Left lobe of liver (tissue), 2 donors: ENCODE measurements around the gene SPTBN5. TPM values are rescaled to one million over a fixed set of nuclear protein-coding genes. Genes with fewer than 3 reads are reported as not detected.

Experiments used
- ATAC-seq: fragments of 200-7000 bp; cut with Tn5 transposase; one replicate; pipeline ENCODE4 v1.9.1; 2020; ENCODE audit warnings: mild to moderate bottlenecking, moderate library complexity
- DNase-seq: peaks from one replicate; pipeline ENCODE4 v3.0.0-alpha.2; 2020; ENCODE audit warnings: low spot score
- total RNA-seq: library from RNA; stranded (reverse); gene quantifications from one replicate; pipeline ENCODE4 v1.2.1, GENCODE V29; 2021
- donor health status: DM: no; HTN: no; CAD: no; lungs with moderate emphysema.
- donor health status: DM: no; HTN: yes; CAD: no.

SPTBN5 gene
- total RNA-seq, 1 donor from 2014 or later, result 3.5 TPM

DNA sequence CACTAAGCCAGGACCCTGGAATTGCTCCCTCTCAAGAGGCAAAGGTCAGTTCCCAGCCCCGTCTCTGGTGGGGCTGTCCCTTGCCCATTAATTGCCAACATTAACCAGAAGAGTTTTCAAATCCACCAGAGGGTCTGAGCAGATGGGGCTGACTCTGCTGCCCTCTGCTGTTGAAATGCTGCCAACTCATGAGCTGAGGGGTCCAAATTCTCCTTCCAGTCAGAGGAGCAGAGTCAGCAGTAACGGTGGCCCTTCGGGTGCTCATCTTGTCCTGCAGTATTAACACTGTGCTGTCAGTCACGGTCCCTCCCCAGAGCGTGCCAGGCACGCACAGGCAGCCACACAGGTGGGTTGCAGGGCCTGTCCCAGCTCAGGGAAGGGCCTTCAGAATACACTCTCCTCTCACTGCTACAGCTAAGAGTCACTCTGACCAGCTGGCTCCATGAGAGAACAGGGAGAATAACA, 10.7 kb upstream of the SPTBN5 start:
- peak; percentile 91 for ATAC-seq
- peak; percentile 71 for DNase-seq

DNA sequence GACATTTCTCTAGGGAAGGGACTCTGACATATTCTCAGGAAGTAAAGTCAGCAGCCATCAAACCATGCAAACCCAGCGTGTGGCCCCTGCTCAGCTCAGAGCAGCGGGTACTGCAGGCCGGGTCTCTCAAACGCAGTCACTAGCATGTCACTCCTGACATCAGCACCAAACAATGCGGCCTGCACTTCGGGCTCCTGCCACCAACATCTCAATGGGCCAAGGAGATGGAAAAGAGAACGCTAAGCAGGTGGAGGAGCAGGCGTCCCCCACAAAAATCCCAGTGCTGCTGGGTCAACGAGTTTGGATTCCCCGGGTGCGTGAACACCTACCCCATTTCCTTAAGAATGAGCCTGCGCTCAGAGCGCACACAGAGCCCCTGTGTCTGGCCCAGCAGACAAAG, 9.9 kb upstream of the SPTBN5 start:
- DNase-seq (no peak), ATAC-seq (no peak)

DNA sequence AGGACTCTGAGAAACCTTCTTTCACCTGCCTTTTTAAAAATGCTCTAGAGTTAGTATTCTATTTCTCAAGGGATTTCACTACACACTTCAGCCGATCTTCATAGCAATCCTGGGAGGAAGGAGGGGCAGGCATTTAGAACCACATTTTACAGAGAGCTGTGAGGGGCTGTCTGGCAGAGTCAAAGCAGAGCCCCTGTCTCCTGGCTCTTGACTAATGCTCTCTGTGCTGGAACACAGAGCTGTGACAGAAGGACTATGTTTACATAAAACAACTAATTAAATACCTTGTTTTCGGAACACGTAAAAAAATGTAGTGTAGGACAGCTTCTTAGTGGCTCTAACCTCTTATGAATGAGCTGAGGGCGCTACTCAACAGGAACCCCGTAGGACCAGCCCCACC, 7.6 kb upstream of the SPTBN5 start:
- no peak for DNase-seq
- no peak for ATAC-seq

DNA sequence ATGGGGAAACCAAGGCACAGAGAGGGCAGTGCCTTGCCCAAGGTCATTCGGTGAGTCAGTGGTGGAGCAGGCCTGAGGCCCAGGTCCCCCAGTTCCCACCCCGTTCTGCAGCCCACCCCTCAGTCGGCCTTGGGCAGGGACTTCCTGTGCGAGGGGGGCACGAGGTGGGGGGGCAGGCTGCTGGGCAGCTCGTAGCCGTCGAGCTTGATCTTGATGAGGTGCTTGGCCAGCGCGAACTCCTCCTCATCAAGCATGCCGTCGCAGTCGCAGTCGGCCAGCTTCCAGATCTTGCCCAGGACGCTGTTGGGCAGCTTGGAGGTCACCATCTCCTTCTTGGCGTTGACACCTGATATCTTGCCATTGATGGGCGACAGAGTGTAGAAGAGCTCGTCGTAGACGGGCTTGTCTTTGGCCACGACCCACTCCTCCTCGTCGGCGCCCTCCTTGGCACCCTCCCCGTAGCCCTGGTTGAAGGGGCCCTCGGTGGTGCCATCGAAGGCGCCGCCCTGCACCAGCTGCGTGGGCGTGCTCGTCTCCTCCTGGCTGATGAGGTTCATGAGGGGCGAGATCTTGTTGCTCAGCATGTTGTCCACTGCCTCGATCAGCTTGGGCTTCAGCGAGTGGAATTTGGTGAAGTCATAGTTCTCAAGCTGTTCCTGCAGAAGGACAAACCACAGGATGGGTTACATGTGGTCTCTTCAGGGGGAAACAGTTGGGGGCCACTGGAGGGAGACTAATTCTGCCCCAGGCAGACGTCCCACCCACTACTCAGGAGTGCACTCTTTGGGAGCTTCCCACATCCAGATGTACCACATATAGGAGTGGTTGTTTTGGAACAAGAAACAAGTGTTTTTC, 6.9 kb upstream of the SPTBN5 start:
- DNase-seq, result no peak
- no peak for ATAC-seq

DNA sequence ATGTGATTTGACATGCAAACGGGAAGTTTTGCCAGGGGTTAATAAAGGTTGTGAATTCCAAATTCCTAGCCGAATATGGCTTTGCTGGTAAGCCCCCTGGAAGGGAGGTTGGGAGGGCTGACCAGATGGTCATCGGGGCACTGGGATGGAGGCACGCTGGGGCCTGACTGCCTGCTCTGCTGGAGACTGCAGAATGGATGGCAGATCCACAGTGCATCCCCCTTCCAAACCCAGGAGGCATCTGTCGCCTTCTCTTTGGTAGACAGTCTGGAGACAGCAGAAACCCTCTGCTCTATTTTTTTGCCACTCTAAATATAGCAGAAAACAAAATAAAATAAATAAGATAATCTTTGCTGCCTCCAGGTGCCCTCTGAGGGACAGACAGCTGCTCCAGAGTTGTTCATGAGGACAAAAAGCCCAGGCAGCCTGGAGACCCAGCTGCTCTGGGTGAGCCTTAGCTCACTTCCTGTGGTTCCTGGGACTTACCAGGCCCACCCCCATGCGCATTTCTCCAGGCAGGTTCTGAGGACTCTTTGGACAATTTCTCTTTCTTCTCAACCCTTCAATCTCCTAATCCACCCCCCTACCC, 6.1 kb upstream of the SPTBN5 start:
- ATAC-seq (no peak), DNase-seq (no peak)

DNA sequence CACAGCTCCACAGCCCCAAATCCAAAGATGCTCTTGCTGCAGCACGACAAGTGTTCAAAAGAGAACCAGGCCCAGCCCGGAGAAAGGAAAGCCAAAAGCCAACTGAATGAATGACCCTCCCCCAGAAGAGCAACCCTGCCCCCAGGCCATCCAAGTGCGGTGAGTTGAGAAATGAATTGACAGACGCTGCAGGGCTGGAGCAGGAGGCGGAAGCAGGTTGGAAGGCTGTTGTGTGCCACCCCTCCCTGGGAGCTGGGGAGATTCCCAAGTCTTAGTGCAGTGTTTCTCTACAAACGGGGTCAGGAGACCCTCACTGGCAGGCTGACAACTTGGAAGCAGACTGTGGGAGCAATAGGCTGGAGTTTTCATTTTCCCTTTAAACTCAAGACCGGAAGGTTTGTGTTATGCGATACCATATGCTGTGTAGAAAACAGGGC, 3.5 kb upstream of the SPTBN5 start:
- no peak for DNase-seq
- ATAC-seq, result no peak

DNA sequence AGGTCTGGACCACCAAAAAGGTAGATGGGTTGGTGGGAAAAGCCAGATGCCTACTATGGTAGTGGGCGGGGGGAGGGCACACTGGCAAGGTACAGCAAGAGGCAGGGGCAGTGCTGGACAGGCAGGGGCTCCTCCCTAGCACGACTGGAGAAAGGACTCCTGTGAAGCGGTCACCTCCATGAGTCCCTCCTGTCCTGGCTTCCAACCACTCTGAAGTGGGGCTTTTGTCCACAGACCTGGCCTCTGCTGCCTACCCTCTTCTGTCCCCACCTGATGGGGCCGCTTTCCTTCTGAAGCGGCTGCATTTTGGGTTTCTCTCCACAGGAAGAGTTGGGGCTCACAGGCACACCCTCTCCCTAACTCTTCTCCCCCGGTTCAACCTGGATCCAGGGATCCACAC, 2.7 kb upstream of the SPTBN5 start:
- DNase-seq (no peak), ATAC-seq (no peak)

DNA sequence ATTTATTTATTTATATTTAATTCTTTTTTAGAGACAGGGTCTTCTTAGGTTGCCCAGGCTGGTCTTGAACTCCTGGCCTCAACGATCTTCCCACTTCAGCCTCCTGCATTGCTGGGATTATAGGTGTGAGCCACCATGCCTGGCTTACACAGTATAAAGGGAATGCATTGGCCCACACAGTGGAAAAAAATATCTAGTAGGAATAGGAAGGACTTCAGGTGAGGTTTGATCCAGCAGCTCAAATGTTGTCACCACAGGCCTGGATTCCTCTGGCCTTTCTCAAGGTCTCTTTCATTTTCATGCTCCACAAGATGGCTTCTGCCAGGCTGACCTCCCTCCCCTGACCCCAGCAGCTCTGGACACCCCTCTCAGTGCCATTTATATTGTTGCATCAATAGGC, 2.1 kb upstream of the SPTBN5 start:
- no peak for DNase-seq
- ATAC-seq, result no peak

DNA sequence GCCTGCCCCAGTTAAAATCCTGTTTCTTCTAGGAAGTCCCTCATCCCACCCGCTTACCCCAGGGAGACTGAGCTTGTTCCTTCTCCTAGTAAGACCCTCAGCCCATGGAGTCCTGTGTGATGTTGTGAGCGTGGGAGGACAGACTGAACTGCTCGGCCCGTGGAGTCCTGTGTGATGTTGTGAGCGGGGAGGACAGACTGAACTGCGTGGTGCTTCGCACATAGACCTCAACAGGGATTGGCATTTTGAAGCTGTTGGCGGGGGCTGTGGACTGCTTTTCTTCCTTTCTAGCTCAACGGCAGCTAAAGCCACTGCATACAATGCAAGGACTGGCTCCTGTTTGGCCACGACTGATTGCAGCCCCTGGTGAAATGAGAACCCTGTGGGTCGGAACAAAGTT, 1.6 kb upstream of the SPTBN5 start:
- DNase-seq (no peak), ATAC-seq (no peak)

DNA sequence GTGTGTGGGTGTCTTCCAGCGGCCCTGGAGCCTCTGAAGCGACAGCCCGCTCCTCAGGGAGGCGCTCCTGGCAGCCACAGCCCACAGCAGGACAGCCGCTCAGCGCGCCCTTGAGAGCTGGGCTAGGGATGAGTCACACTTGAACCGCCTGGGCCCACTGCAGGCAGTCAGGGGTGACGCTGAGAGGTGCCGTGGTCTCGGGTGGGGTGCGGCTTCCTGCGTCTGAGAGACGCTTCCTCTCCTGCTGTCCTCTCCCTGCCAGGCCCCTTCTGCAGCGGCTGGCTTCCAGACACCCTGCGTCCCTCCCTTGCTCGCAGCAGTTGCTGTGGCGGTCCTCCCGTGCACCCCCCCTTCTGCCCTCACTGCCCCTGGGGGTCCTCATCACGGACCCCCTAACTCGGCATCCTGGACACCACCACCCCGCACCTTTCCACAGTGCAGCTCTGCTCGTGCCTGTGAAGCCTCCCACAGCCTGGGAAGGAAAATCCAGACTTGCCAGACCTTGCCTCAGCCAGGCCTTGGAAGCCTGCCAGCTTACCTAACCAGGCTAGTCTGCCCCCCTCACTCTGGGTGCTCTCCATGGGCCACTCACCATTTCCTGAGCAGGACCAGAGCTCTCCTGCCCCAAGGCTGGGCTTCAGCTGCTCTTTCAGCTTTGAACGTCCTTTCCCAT, 1.1 kb upstream of the SPTBN5 start:
- DNase-seq (no peak), ATAC-seq (peak; percentile 30)

DNA sequence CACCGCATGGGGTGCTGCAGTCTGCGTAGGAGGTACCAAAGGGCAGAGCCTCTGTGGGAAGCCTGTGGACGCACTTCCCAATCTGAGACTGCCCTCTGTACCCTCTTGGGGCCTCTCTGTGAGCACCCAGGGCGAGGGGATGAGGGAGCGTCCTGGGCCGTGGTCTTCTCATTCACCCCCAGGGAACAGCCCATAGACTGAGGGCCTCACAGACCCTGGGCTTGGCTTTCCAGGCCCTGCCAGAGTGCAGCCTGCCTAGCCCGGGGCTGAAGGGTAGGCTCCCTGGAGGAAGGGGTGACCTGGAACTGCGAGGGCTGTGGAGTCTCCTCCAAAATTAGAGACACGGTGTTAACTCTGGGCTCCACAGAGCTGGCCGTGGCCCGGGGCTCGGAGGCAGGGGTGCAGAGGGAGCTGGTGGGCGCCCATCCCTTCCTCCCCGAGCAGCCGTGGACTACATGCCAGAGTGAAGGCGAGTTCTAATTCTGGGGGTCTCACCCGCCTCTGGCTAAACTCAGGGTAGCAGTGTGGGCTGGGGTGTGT, 468 bp upstream of the SPTBN5 start:
- ATAC-seq, result no peak
- no peak for DNase-seq

DNA sequence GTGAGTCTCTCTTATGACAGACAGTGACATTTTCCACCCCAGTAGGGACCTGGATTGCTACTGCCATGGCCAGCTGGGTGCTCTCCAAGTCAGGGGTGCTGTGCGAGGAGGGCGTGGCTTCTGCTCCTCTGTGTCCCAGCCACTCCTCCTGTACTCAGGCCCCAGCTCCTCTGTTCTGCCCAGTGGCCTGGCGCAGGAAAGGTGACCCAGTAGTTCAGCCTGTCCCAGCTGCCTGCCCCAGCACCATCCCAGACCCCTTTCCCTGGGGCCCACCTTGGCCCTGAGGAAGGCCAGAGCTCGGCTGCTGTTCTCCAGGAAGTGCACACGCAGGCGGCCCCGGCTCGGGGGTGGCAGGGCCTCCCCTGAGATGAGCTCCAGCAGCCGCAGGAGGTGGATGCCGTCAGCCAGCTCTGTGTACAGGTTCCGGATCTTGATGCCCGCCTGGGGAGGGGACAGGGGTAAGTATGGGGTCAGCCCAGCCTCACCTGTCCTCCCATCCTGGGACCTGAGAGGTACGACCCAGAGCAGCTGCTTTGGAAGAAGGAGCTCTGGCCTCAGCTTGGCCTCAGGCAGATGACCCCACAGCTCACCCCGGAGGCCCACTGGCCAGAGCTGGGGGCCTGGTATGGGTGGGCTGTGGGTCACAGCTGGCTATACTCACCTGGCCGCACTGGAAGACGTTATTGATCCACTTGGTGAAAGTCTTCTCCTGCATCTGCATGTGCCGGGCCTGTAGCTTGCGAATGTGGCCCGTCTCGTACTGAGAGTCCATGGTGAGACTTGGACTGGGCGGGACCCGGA, 1.0 kb downstream of the SPTBN5 start:
- ATAC-seq (peak; percentile 95), DNase-seq (peak; percentile 95)

DNA sequence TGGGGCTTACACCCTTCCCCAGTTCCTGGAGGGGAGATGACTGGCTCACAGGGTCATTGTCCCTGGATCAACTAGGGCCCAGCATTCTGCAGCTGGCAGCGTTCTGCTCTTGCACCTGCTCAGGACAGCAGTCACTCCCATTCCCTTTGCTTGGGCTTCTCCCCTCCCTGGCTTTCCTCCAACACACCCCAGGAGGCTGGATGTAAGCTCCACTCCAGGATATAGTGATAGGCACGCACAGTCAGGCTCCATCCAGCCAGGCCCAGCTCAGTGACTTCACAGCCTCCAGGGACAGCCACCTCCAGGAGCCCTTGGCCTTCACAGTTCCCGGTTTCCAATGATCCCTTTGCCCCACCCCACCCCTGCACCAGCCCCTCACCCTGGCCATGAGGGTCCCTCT, 1.9 kb downstream of the SPTBN5 start:
- DNase-seq, result no peak
- peak; percentile 2 for ATAC-seq

DNA sequence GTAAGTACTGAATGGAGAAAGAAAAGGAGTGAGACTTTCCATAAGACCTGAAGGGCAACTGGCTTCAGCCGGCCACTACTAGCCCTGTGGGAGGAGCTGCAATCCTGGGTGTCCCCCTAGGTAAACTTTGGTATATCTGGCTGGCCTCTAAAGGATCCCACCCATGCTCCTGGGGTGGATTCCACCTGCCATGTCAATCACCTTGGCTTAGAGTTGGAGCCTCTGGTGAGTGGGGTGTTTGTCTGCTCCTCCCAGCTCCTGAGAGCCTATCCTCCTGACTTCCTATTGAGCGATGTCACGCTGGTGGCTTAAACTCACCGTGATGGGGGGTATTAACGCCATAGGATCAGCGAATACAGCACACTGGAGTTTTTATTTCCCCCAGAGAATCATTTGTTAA, 2.6 kb downstream of the SPTBN5 start:
- ATAC-seq (no peak), DNase-seq (no peak)

DNA sequence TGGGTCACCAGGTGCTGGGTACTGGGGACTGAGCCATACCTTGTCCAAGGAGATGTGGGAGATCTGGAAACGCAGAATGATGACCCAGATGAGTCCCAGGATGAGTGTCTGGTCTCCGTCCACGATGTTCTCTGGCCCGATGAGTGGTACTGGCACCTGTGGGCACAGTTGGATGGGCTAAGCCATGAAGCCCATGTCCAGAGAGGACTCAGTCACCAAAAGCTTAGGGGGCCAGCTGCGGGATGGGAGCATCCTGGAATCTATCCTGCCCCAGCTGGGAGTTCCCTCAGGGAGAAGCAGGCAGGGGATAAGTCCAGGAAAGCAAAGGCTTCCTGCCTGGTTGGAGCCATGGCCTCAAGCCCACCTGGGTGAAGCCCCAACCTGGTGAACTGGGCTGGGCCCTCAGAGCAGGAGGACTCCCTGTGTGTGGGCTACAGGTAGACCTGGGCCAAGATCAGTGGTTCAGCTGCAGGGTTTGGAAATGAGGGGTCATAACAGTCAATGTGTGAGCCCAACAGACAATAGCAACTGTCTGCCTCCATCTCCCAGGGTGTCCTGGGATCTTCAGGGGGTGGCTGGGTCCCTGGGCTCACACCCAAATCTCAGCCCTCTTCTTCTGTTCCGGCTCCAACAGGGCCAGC, 3.7 kb downstream of the SPTBN5 start:
- DNase-seq, result no peak

DNA sequence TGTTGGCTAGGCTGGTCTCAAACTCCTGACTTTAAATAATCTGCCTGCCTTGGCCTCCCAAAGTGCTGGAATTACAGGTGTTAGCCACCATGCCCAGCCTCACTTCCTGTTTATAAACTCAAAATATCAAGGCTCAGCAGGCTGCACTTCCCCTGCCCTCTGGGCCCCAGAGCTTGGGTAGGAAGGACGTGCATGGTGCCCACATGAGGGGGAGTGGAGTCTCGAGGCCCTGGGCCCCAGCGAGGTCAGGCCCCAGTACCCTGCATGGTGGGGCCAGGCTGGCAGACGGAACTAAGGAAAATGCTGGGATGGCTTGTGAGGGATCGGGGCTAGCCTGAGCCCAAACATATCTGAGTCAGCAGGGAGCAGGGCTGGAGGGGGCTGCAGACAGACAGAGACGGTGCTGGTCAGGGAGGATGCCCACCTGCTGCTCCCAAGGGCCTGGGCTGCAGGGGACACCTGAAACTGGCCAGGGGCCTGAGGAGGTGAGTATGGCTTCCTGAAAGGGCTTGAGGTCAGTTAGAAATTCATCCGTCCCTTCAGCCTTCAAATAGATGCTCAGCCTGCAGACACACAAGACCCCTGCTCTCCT, 5.1 kb downstream of the SPTBN5 start:
- DNase-seq, result no peak
- ATAC-seq, result no peak

More for the DNA sequence above, 3.7 kb downstream of the SPTBN5 start:
- ATAC-seq, result no peak

DNA sequence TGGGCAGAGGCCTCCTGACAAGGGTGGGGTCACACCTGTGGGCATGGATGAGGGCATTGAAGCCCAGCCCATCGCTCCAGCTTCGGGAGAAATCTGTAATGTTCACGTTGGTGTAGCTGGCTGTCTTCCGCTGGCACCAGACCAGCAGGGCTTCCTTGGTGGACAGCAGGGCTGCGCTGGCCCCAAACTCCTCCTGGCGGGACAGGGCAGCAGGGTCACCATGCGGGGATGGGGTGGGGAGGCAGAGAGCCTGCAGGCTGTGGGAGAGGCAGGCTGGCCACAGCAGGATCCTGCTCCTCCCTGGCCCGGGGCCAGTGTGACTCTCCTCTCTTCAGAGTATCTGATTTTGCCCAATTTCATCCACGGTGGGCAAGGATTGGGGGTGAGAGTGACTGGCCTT, 6.0 kb downstream of the SPTBN5 start:
- DNase-seq (no peak), ATAC-seq (no peak)

DNA sequence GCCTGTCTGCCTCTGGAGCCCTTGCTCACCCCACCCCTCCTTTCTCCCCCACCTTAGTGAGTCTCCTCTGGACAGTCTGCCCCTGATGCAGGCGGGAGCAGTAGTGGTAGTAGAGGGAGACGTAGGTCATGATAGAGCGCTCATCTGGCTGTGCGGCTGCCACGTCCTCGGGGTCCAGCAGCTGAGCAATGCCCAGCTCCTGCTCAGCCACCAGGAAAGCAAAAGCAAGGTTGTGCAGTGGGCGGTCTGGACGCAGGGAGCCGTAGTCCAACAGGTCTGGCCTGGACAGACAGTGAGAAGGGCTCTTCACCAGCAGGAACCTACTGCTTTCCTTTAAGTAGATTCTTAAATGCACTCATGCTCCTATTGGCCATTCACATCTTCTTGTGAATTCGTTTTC, 6.7 kb downstream of the SPTBN5 start:
- ATAC-seq (no peak), DNase-seq (no peak)

DNA sequence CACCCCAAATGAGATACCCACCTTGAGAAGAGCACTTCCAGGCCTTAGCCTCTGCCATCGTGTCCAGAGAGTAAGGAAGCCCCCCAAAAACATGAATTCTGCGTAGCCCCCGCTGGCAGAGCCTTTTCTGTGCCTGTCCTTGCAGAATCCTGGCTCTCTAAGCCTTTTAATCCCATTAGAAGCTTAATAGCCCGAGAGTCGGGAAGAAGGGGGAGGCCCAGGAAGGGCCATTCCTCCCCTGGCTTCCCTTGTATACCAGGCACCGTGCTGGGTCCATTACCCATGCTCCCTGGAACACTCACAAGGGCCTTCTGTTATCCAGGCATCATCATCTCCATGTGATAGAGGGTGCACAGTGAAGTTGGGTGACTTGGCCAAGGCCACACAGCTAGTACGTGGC, 7.1 kb downstream of the SPTBN5 start:
- ATAC-seq (no peak), DNase-seq (no peak)

DNA sequence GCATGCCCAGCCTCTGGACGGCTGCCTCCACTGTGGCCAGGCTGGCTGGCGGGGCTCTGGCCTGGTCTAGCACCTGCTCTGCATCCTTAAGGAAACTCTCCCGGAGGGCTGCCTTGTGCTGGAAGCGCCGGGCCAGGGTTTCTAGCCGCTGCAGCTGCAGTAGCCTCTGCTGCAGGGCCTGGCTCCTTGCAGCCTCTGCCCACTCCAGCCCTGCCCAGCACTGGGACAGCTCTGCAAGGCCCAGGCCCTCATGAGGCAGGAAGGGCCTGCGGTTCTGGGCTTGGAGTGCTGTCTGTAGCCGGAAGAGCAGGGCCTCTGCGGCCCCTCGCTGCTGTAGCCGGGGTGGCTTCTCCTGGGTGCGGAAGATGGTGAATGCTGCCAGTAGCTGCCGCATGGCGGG, 8.0 kb downstream of the SPTBN5 start:
- DNase-seq (no peak), ATAC-seq (no peak)
